H1 (cell line): Measurements from ENCODE around the gene MUC4. TPM values are rescaled to one million over a fixed set of nuclear protein-coding genes. Genes with fewer than 3 reads are reported as not detected.

Source experiments
- EP300 ChIP-seq, 2 experiments: IDR thresholded peaks; 1 replicate in 1 of 2; 2 replicates in 1 of 2; pipeline ENCODE4 v1.6.1; 2011 to 2012; ENCODE audit warnings: low read depth in 2 of 2, low read length in 2 of 2, mild to moderate bottlenecking in 2 of 2, borderline replicate concordance in 1 of 2, inconsistent platforms in 1 of 2, moderate library complexity in 1 of 2
- NRF1 ChIP-seq: IDR thresholded peaks from 2 replicates; pipeline ENCODE4 v1.6.1; 2011; ENCODE audit warnings: mild to moderate bottlenecking, low read depth, low read length, improper control_type of control experiment
- POLR2AphosphoS5 ChIP-seq: IDR thresholded peaks from 2 replicates; pipeline ENCODE4 v1.6.1; 2011; ENCODE audit warnings: low read depth, low read length
- polyA plus RNA-seq, 7 experiments: library from polyadenylated mRNA; depleted of rRNA in 3 of 7; stranded (reverse) in 5 of 7; unstranded in 2 of 7; fragments of >200 nt in 5 of 7; fragments of 200-250 nt in 2 of 7; gene quantifications; 1 replicate in 5 of 7; 2 replicates in 1 of 7; 4 replicates in 1 of 7; pipeline versions ENCODE4 v1.2.1 to v1.2.3, GENCODE V29; 2011 to 2013; ENCODE audit warnings: missing spikeins in 2 of 7, mixed read lengths in 2 of 7
- total RNA-seq: library from RNA; stranded (reverse); fragmentation: NEBNext Ultra II Directional; extraction: Animal tissue kit (Norgen Biotek cat#: 25700); gene quantifications from 2 replicates; pipeline ENCODE4 v1.2.1, GENCODE V29; 2021
- TF ChIP-seq, protein P1 (sequence below): IDR thresholded peaks from 2 replicates; pipeline ENCODE4 v1.6.1; 2011; ENCODE audit warnings: low read length, improper control_type of control experiment

Gene MUC4
- total and polyA plus RNA-seq, 2 of the 8 experiments (the other 6 are each of a cell fraction or from before 2014, with no cell fraction given) = 0.89 to 2.0 TPM

DNA sequence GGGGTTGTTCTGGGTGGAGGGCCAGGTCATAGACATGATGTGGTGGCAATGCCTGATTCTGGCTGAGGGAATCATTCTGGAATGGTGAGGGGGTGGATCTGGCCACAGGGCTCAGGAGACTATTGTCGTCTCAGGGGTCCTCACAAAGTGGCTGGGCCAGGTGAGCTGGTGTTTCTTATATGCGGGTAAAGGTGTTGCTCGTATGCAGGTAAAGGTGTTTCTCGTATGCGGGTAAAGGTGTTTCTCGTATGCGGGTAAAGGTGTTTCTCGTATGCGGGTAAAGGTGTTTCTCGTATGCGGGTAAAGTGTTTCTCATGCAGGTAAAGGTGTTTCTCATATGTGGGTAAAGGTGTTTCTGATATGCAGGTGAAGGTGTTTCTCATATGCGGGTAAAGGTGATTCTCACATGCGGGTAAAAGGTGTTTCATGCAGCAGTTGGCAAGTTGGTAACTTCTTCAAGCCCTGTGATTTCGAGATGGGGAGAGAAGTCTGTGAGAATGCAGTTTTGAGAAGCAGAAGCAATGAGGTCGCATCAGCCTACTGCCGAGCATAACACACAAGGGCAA is 10.5 kb upstream of the MUC4 start (continued):
- TF ChIP-seq EP300 (IDR thresholded peaks at IDR 0.05; ENCODE audit: borderline replicate concordance in 1 of 2, low read depth in 2 of 2, low read length in 2 of 2) (no peak), NRF1 (no peak), POLR2AphosphoS5 (no peak)
- TF ChIP-seq, protein P1, sequence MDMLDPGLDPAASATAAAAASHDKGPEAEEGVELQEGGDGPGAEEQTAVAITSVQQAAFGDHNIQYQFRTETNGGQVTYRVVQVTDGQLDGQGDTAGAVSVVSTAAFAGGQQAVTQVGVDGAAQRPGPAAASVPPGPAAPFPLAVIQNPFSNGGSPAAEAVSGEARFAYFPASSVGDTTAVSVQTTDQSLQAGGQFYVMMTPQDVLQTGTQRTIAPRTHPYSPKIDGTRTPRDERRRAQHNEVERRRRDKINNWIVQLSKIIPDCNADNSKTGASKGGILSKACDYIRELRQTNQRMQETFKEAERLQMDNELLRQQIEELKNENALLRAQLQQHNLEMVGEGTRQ = no peak
- TF ChIP-seq, all 59 proteins: peak for 0
